Measurements from ENCODE around the gene PCCA. TPM values are rescaled to one million over a fixed set of nuclear protein-coding genes. Genes with fewer than 3 reads are reported as not detected.
"Not testable (repeated sequence)": the region's sequence is repeated elsewhere in the genome, so short reads cannot be mapped to it uniquely, and the experiment has no call there.

PCCA gene
- total RNA-seq, 2 donors from 2014 or later: 52.7 to 66.4 TPM

- TF ChIP-seq POLR2AphosphoS5 (IDR thresholded peaks at IDR 0.05): no peak
- no peak for TF ChIP-seq CTCF (IDR thresholded peaks at IDR 0.05)
- no peak for TF ChIP-seq POLR2A (IDR thresholded peaks at IDR 0.05)
- H3K27me3 ChIP-seq (replicated peaks; ENCODE audit: insufficient read depth): no peaks in the 10 kb centered on the region
- WGBS: 100% methylated on average over 1 of the region's 1 CpG
- H3K27ac ChIP-seq: no peak overlapping the region
- intact Hi-C loops (cut with DNase I): no loop called here
- DNase-seq (ENCODE audit: low spot score): no peak
- H3K9me3 ChIP-seq: no peaks in the 10 kb centered on the region
- no peak overlapping the region for H3K4me3 ChIP-seq
- H3K36me3 ChIP-seq: no peaks in the 10 kb centered on the region
- H3K4me1 ChIP-seq (replicated peaks): no peaks in the 10 kb centered on the region
Observed at GRCh38 chr13:100138859-100139491, 50.1 kb downstream of the PCCA start.

- intact Hi-C loops (cut with DNase I): no loop called here
- TF ChIP-seq CTCF (IDR thresholded peaks at IDR 0.05): no peak
- no peak for TF ChIP-seq POLR2A (IDR thresholded peaks at IDR 0.05)
- no peak for TF ChIP-seq POLR2AphosphoS5 (IDR thresholded peaks at IDR 0.05)
- WGBS: 96% methylated on average over 1 of the region's 1 CpG
- Histone ChIP-seq H3K36me3 (no peaks in the 10 kb centered on the region), H3K27ac (no peak overlapping the region), H3K27me3 (replicated peaks; ENCODE audit: insufficient read depth) (no peaks in the 10 kb centered on the region), H3K4me1 (replicated peaks) (no peaks in the 10 kb centered on the region), H3K4me3 (no peak overlapping the region), H3K9me3 (no peaks in the 10 kb centered on the region)
- DNase-seq (ENCODE audit: low spot score): no peak
Observed at GRCh38 chr13:100139817-100140216, 50.9 kb downstream of the PCCA start.

GRCh38 chr13:100140441-100140840 is 51.5 kb downstream of the PCCA start:
- Histone ChIP-seq H3K9me3 (no peaks in the 10 kb centered on the region), H3K27ac (no peak overlapping the region), H3K27me3 (replicated peaks; ENCODE audit: insufficient read depth) (no peaks in the 10 kb centered on the region), H3K36me3 (no peaks in the 10 kb centered on the region), H3K4me1 (replicated peaks) (no peaks in the 10 kb centered on the region), H3K4me3 (no peak overlapping the region)
- no peak for DNase-seq (ENCODE audit: low spot score)
- intact Hi-C loops (cut with DNase I): no loop called here
- WGBS: 32% methylated on average over 2 of the region's 2 CpGs
- TF ChIP-seq POLR2A (IDR thresholded peaks at IDR 0.05): no peak
- no peak for TF ChIP-seq POLR2AphosphoS5 (IDR thresholded peaks at IDR 0.05)
- TF ChIP-seq CTCF (IDR thresholded peaks at IDR 0.05): no peak

GRCh38 chr13:100141461-100141961 is 52.6 kb downstream of the PCCA start:
- H3K4me3 ChIP-seq; intact Hi-C loops (cut with DNase I); H3K9me3 ChIP-seq; DNase-seq (ENCODE audit: low spot score); H3K27me3 ChIP-seq (replicated peaks; ENCODE audit: insufficient read depth); H3K27ac ChIP-seq; H3K4me1 ChIP-seq (replicated peaks); H3K36me3 ChIP-seq: not testable (repeated sequence)
- WGBS: 93% methylated on average over 5 of the region's 5 CpGs

GRCh38 chr13:100146534-100146933 is 57.6 kb downstream of the PCCA start:
- no peaks in the 10 kb centered on the region for H3K36me3 ChIP-seq
- WGBS: 98% methylated on average over 3 of the region's 3 CpGs
- no peaks in the 10 kb centered on the region for H3K27me3 ChIP-seq (replicated peaks; ENCODE audit: insufficient read depth)
- no peaks in the 10 kb centered on the region for H3K9me3 ChIP-seq
- intact Hi-C loops (cut with DNase I): no loop called here
- H3K4me3 ChIP-seq: no peak overlapping the region
- no peak overlapping the region for H3K27ac ChIP-seq
- TF ChIP-seq CTCF (IDR thresholded peaks at IDR 0.05) (no peak), POLR2A (IDR thresholded peaks at IDR 0.05) (no peak), POLR2AphosphoS5 (IDR thresholded peaks at IDR 0.05) (no peak)
- no peak for DNase-seq (ENCODE audit: low spot score)
- H3K4me1 ChIP-seq (replicated peaks): no peaks in the 10 kb centered on the region

Measured in prostate gland (tissue), 2 donors.